CD14-positive monocyte (primary cell): Measurements from ENCODE around the gene ALDH7A1. TPM values are rescaled to one million over a fixed set of nuclear protein-coding genes. Genes with fewer than 3 reads are reported as not detected.

Experiments
- DNase-seq, 3 donors: peaks; one replicate each; pipeline ENCODE4 v3.0.0-alpha.2; 2011 to 2022
- H2AFZ ChIP-seq: 2 replicates; pipeline ENCODE4 v1.6.0; 2012; ENCODE audit warnings: mild to moderate bottlenecking, low read depth, low read length, inconsistent platforms; ENCODE audit not compliant: insufficient read depth, poor library complexity, severe bottlenecking
- H3K27ac ChIP-seq, 2 donors: 1 replicate in 1 of 2; 2 replicates in 1 of 2; pipeline ENCODE4 v1.5.1; 2012 to 2013; ENCODE audit warnings: low read length in 2 of 2, control low read depth in 1 of 2, inconsistent platforms in 1 of 2, low read depth in 1 of 2, mild to moderate bottlenecking in 1 of 2
- H3K27me3 ChIP-seq, 2 donors: one replicate each; pipeline versions ENCODE4 v1.6.0 to v1.6.1; 2011 to 2013; ENCODE audit warnings: low read length in 2 of 2; ENCODE audit not compliant: control insufficient read depth in 2 of 2, insufficient read depth in 2 of 2
- H3K36me3 ChIP-seq, 2 donors: replicated peaks in 1 of 2; 1 replicate in 1 of 2; 2 replicates in 1 of 2; pipeline versions ENCODE4 v1.5.1 to v1.6.1; 2012 to 2013; ENCODE audit warnings: low read length in 2 of 2, control low read depth in 1 of 2, inconsistent platforms in 1 of 2, mild to moderate bottlenecking in 1 of 2; ENCODE audit not compliant: insufficient read depth in 2 of 2, control insufficient read depth in 1 of 2
- H3K4me1 ChIP-seq, 2 donors: 1 replicate in 1 of 2; 2 replicates in 1 of 2; pipeline versions ENCODE4 v1.5.1 to v1.6.1; 2012 to 2013; ENCODE audit warnings: low read length in 2 of 2, control low read depth in 1 of 2, inconsistent platforms in 1 of 2, mild to moderate bottlenecking in 1 of 2, moderate library complexity in 1 of 2; ENCODE audit not compliant: insufficient read depth in 2 of 2, control insufficient read depth in 1 of 2
- H3K4me2 ChIP-seq: replicated peaks from 2 replicates; pipeline ENCODE3; 2012; ENCODE audit warnings: low read length, moderate library complexity, mild to moderate bottlenecking; ENCODE audit not compliant: poor library complexity, severe bottlenecking; ENCODE audit errors: extremely low read depth
- H3K4me3 ChIP-seq, 3 experiments: fragments of 200-600 bp in 1 of 3; sonication (generic) in 1 of 3; replicated peaks in 1 of 3; 1 replicate in 2 of 3; 2 replicates in 1 of 3; pipeline ENCODE4 v1.5.1; 2011 to 2013; ENCODE audit warnings: low read length in 3 of 3, mild to moderate bottlenecking in 3 of 3, control low read depth in 2 of 3, low read depth in 2 of 3, inconsistent platforms in 1 of 3, moderate library complexity in 1 of 3
- H3K79me2 ChIP-seq: 2 replicates; pipeline ENCODE4 v1.6.0; 2012; ENCODE audit warnings: mild to moderate bottlenecking, control low read depth, inconsistent platforms, low read length, moderate library complexity; ENCODE audit not compliant: insufficient read depth
- H3K9ac ChIP-seq: 2 replicates; pipeline ENCODE4 v1.6.0; 2017; ENCODE audit warnings: low read length, mild to moderate bottlenecking; ENCODE audit not compliant: insufficient read depth, poor library complexity, severe bottlenecking
- H3K9me3 ChIP-seq, 2 donors: replicated peaks in 1 of 2; 1 replicate in 1 of 2; 2 replicates in 1 of 2; pipeline versions ENCODE4 v1.5.1 to v1.6.1; 2012 to 2013; ENCODE audit warnings: low read length in 2 of 2, control low read depth in 1 of 2; ENCODE audit not compliant: control insufficient read depth in 1 of 2, insufficient read depth in 1 of 2
- H4K20me1 ChIP-seq: 2 replicates; pipeline ENCODE4 v1.6.0; 2012; ENCODE audit warnings: mild to moderate bottlenecking, low read length, control low read depth, moderate library complexity; ENCODE audit not compliant: insufficient read depth
- H3K27ac Mint-ChIP-seq, 7 donors: one replicate each; pipeline ENCODE4 v1.8.0; 2020; ENCODE audit warnings: mild to moderate bottlenecking in 7 of 7, mixed read lengths in 7 of 7, moderate library complexity in 6 of 7, inconsistent platforms in 2 of 7
- H3K27me3 Mint-ChIP-seq, 3 donors: one replicate each; pipeline ENCODE4 v1.8.0; 2021 to 2022; ENCODE audit warnings: low read depth in 3 of 3, mild to moderate bottlenecking in 3 of 3, mixed read lengths in 3 of 3, moderate library complexity in 3 of 3, inconsistent platforms in 1 of 3
- H3K36me3 Mint-ChIP-seq, 2 donors: one replicate each; pipeline ENCODE4 v1.8.0; 2020; ENCODE audit warnings: mixed read lengths in 2 of 2, inconsistent platforms in 1 of 2, mild to moderate bottlenecking in 1 of 2
- H3K4me1 Mint-ChIP-seq: one replicate; pipeline ENCODE4 v1.8.0; 2020; ENCODE audit warnings: mild to moderate bottlenecking, mixed read lengths
- H3K4me3 Mint-ChIP-seq, 2 donors: one replicate each; pipeline ENCODE4 v1.8.0; 2020; ENCODE audit warnings: mild to moderate bottlenecking in 2 of 2, mixed read lengths in 2 of 2, moderate library complexity in 1 of 2
- H3K9me3 Mint-ChIP-seq, 7 donors: one replicate each; pipeline ENCODE4 v1.8.0; 2020 to 2022; ENCODE audit warnings: mixed read lengths in 7 of 7, mild to moderate bottlenecking in 6 of 7, moderate library complexity in 6 of 7, inconsistent platforms in 2 of 7
- CTCF ChIP-seq: fragments of 200-600 bp; IDR thresholded peaks from one replicate; pipeline ENCODE4 v1.8.0; 2022; ENCODE audit warnings: antibody characterized with exemption, mild to moderate bottlenecking
- WGBS: methylation state at CpG from one replicate; pipeline ENCODE4 v1.1.5; 2013; ENCODE audit warnings: missing lambda C conversion rate; ENCODE audit not compliant: insufficient coverage; 5-methylcytosine and 5-hydroxymethylcytosine counted together
- intact Hi-C, 2 donors: fragments of 100-400 bp; cut with micrococcal nuclease; formaldehyde crosslinking; loops; one replicate each; pipeline versions ENCODE4 v1.15.0 to v1.15.1; 2023
- polyA plus RNA-seq, 3 donors: library from polyadenylated mRNA; depleted of rRNA in 1 of 3; unstranded in 2 of 3; stranded (reverse) in 1 of 3; fragments of 300-500 nt in 2 of 3; fragments of >200 nt in 1 of 3; fragmentation: Illumina TruSeq in 2 of 3; gene quantifications; 1 replicate in 2 of 3; 2 replicates in 1 of 3; pipeline ENCODE4 v1.2.3, GENCODE V29; 2012 to 2021

The ALDH7A1 gene
- polyA plus RNA-seq, 3 donors, result 0.44 to 0.67 (median 0.59) TPM

- H3K9ac ChIP-seq, result no peak overlapping the region
- H3K27me3 Mint-ChIP-seq, result peaks cover 6 to 14% (median 7%) of the 10 kb centered on the region in 3 donors
- H3K9me3 ChIP-seq, result no peaks in the 10 kb centered on the region
- H2AFZ ChIP-seq, result no peak overlapping the region
- no peaks in the 10 kb centered on the region for H4K20me1 ChIP-seq
- no peaks in the 10 kb centered on the region for H3K36me3 Mint-ChIP-seq
- peaks cover 0 to 5% of the 10 kb centered on the region in 2 donors for H3K27me3 ChIP-seq
- H3K4me1 Mint-ChIP-seq, result peaks cover 9% of the 10 kb centered on the region
- no peak for TF ChIP-seq CTCF
- H3K79me2 ChIP-seq, result no peaks in the 10 kb centered on the region
- no peaks in the 10 kb centered on the region for H3K36me3 ChIP-seq
- peaks cover 0 to 12% (median 0%) of the 10 kb centered on the region in 7 donors for H3K9me3 Mint-ChIP-seq
- H3K4me1 ChIP-seq, result peaks cover 8 to 9% of the 10 kb centered on the region in 2 donors
- no peak for DNase-seq
- 99% methylated on average over 13 of the region's 28 CpGs for WGBS
- peak overlapping the region in 1 of 7 donors; percentile 48 for H3K27ac Mint-ChIP-seq
- H3K4me3 Mint-ChIP-seq, result no peak overlapping the region
- H3K4me2 ChIP-seq, result no peak overlapping the region
- no peak overlapping the region for H3K27ac ChIP-seq
- H3K4me3 ChIP-seq, result no peak overlapping the region
- intact Hi-C loops, result no loop called here
Measured at GRCh38 chr5:126589536-126590297, 5.3 kb downstream of the ALDH7A1 start.

DNA sequence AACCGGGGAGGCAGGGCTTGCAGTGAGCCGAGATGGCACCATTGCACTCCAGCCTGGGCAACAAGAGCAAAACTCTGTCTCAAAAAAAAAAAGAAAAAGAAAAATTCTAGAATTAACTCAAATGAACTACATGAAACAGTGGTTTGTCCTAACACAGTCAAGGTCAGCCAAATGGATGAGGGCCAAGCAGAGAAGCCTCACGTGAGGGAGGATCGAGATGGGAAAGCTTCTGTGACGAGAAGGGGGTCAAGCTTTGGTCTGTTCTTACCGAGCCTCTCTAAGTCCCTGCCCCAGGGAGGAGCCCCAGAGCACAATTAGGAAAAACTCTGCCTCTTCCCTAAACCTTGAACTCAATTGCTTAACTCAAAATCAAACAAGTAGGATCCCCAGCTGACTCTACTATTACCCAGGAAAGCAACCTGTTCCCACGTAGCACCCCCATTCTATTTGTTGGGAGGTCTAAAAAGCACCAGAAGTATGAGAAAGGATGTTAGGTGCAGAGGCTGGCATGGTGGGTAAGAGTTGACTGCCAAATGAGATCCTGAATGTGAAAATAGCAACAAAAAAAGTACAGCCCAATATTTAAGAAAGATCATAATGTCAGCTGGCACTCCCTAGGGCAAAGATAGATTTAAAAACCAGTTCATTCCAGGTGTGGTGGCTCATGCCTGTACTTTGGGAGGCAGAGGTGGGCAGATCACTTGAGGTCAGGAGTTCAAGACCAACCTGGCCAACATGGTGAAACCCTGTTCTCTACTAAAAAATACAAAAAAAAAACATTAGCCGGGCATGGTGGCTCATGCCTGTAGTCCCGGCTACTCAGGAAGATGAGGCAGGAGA lies 7.2 kb downstream of the ALDH7A1 start:
- H3K27me3 ChIP-seq, result no peaks in the 10 kb centered on the region
- Mint-ChIP-seq H3K9me3 (peaks cover 0 to 12% (median 0%) of the 10 kb centered on the region in 7 donors), H3K4me1 (no peaks in the 10 kb centered on the region), H3K27ac (peak overlapping the region in 1 of 7 donors; percentile 63), H3K27me3 (peaks cover 0 to 3% (median 0%) of the 10 kb centered on the region in 3 donors), H3K36me3 (no peaks in the 10 kb centered on the region), H3K4me3 (no peak overlapping the region)
- H3K79me2 ChIP-seq, result no peaks in the 10 kb centered on the region
- no peak overlapping the region for H3K4me3 ChIP-seq
- WGBS, result 60% methylated on average over 1 of the region's 9 CpGs
- H2AFZ ChIP-seq, result no peak overlapping the region
- no peak overlapping the region for H3K4me2 ChIP-seq
- no peak overlapping the region for H3K9ac ChIP-seq
- intact Hi-C loops, result no loop called here
- no peaks in the 10 kb centered on the region for H3K4me1 ChIP-seq
- no peak overlapping the region for H3K27ac ChIP-seq
- no peaks in the 10 kb centered on the region for H4K20me1 ChIP-seq
- no peaks in the 10 kb centered on the region for H3K9me3 ChIP-seq
- no peaks in the 10 kb centered on the region for H3K36me3 ChIP-seq
- no peak for DNase-seq
- TF ChIP-seq CTCF, result no peak
